Astrocyte (in vitro differentiated cells and primary cell): ENCODE data around the gene EVC2.

Experiments
- EZH2 ChIP-seq: IDR thresholded peaks from 2 replicates; pipeline ENCODE4 v1.6.1; 2012; ENCODE audit warnings: mild to moderate bottlenecking, low read length, inconsistent platforms; ENCODE audit not compliant: insufficient read depth
- TF ChIP-seq, protein P1 (sequence below): IDR thresholded peaks from 2 replicates; pipeline ENCODE4 v1.5.1; 2011; ENCODE audit warnings: low read depth, mild to moderate bottlenecking, inconsistent platforms, low read length, moderate library complexity; ENCODE audit not compliant: insufficient read depth

DNA sequence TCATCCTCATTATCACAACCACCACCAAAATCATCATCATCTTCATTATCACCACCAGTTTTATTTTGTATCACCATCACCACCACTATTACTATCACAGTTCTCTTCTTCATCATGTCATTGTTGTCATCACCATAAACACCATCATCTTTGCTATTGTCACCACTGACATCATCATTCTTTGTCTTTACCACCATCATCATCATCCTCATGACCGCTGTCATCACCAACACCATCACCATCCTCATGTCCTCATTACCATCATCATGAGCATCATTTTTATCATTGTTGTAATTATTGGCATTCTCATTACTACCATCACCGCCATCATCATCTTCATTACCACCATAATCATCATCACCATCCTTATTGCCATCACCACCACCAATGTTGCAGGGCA is 34.0 kb upstream of the EVC2 start:
- TF ChIP-seq, protein P1, sequence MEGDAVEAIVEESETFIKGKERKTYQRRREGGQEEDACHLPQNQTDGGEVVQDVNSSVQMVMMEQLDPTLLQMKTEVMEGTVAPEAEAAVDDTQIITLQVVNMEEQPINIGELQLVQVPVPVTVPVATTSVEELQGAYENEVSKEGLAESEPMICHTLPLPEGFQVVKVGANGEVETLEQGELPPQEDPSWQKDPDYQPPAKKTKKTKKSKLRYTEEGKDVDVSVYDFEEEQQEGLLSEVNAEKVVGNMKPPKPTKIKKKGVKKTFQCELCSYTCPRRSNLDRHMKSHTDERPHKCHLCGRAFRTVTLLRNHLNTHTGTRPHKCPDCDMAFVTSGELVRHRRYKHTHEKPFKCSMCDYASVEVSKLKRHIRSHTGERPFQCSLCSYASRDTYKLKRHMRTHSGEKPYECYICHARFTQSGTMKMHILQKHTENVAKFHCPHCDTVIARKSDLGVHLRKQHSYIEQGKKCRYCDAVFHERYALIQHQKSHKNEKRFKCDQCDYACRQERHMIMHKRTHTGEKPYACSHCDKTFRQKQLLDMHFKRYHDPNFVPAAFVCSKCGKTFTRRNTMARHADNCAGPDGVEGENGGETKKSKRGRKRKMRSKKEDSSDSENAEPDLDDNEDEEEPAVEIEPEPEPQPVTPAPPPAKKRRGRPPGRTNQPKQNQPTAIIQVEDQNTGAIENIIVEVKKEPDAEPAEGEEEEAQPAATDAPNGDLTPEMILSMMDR, result no peak
- TF ChIP-seq EZH2, result no peak
